Midbrain (tissue), 1 donor: ENCODE data around the gene ZFP1.

ENCODE experiments used
- DNase-seq: peaks from one replicate; lab custom pipeline; 2025; lab: John Stamatoyannopoulos, UW

ZFP1 gene

DNA sequence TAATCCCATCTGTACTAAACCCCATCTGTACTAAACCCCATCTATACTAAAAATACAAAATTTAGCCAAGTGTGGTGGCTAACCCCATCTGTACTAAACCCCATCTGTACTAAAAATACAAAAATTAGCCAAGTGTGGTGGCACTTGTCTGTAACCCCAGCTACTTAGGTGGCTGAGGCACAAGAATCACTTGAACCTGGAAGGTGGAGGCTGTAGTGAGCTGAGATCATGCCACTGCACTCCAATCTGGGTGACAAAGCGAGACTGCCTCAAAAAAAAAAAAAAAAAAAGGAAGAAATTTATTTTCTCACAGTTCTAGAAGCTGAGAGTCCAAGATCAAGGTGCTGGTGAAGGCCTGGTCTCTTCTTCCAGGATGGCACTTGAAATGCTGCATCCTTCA is 12.1 kb downstream of the ZFP1 start:
- DNase-seq: no peak

GRCh38 chr16:75169899-75170405 is 21.6 kb downstream of the ZFP1 start:
- no peak for DNase-seq

DNA sequence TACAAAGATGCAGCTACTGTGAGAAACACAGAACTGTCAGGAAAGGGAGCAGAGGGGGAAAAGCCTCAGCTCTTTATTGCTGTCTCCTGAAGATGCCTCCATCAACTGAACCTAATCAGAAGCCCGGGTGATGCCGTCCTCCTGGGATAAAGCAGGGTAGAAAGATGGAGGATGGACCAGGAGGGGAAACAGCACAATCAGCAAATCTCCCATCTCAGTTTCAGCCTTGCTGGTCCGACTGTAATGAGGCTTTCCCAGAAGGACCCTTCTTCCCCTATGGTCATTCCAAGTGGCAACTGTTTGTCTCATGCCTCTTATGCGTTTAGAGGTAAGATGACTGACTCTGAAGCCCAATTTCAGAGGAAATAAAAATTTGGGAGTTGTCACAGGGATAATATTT is 24.3 kb downstream of the ZFP1 start:
- no peak for DNase-seq

- DNase-seq: no peak
Observed at GRCh38 chr16:75175074-75175473, 26.8 kb downstream of the ZFP1 start.

DNA sequence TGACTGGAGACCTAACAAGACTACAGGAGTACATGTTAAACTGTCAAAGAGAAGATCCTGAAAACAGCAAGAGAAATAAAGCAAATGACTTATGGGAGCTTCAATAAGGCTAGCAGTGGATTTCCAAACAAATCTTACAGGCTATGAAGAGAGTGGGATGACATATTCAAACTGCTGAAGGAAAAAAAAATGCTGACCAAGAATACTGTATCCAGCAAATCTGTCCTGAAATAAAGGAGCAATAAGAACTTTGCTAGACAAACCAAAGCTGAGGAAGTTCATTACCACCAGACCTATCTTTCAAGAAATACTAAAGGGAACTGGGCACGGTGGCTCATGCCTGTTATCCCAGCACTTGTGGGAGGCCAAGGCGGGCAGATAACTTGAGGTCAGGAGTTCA is 28.6 kb downstream of the ZFP1 start:
- no peak for DNase-seq

DNA sequence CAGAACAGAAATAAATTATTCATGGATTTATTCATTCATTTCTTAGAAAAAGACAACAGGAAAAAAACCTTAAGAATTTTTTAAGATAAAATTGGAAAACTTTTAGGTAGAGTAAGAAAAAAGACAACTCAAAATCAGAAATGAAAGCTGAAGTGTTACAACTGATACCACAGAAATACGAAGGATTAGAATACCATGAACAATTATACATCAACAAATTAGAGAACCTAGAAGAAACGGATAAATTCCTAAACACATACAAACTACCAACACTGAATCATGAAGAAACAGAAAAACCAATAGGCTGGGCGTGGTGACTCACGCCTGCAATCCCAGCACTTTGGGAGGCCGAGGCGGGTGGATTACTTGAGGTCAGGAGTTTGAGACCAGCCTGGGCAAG is 30.9 kb downstream of the ZFP1 start:
- no peak for DNase-seq

- no peak for DNase-seq
Observed at GRCh38 chr16:75181630-75182029, 33.3 kb downstream of the ZFP1 start.

- no peak for DNase-seq
Observed at GRCh38 chr16:75188832-75189477, 40.6 kb downstream of the ZFP1 start.

- no peak for DNase-seq
Observed at GRCh38 chr16:75189638-75190245, 41.4 kb downstream of the ZFP1 start.

- no peak for DNase-seq
Observed at GRCh38 chr16:75192606-75193264, 44.4 kb downstream of the ZFP1 start.

DNA sequence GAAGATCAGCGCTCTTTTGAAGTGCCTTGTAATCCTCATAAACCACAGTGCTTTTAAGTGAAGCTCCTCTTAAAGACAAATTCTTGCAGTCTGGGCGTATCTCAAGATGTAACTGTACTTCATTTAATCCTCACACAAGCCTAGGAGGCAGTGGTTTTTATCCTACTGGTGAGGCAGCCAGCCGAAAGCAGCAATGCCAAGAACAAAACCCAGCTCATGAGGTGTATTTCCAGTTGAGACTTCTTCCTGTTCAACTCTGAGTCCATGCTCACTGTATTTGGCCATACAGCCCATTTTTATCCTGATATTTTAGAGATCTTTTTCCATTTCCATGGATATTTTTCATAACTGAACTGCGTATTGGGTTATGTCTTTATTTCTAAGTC is 44.9 kb downstream of the ZFP1 start:
- no peak for DNase-seq

DNA sequence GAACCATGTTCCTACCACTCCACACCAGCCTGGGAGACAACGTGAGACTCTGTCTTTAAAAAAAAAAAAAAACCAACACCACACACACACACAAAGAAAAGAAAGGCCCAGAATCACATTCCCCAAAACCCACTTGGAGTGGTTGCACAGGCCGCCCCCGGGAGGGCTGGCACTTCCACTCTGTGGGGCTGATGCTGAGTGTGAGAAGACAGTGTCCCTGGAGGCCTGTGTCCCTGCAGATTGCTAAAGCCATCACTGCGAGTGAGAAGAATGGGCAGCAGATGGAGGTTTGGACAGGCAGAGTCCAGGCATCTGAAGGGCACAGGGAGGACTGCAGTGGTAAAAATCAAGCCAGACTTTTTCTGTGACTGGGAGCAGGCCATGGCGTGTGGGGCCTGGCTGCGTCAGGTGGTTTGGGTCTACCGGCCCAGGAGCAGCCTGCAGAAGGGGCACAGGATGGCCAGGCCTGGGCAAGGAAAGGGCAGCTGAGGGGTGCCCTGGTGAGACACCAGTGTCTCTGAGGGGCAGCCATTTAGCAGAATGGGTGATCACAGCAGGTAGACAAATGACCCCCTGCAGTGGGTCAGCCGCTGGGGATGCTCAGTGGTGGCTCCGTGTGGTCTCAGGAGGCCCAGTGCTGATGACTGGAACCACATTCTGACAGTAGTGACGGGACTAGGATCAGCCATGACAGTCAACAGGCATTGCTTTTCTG is 45.6 kb downstream of the ZFP1 start:
- no peak for DNase-seq

DNA sequence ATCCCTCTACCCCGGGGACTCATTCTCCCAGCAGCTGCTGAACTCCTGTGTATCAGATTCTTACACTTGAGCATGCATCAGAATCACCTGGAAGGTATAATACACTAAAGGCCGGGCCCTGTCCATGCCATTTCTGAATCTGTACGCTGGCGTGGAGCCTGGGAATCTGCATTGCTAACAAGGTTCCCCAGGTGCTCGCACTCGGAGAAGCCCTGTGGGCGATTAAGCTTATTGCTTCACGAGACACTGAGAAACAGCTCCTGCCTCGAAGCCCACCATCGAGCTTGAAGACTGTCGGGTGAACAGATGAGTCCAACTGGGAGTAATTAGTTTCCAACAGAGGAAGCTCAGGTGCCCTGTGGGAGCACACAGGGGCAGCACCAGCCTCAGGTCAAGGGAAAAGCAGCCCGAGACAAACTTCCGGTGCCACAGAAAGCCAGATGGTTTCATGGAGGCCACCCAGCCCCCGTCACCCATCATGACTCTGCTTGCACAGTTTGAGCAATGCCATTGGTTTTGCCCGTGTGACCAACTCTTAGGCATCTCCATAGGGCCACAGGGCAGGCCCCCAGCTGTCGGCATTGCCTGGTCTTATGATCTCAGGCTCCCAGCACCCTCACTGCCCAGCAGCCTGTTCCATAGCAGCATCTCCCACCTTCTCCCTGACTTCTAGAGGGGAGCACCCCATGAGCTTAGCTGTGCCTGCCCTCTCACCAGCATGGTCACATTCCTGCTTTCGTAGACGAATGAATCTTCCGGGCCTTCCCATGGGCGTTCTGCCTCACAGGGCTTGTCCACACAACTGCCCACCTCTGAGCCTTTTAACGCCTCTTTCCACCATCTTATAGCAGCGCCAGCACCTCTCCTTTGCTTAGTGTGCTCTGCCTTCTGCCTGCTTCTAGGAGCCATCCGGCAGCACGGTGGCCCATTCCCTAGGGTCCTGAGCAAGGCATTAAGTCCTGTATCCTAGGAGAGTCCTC is 47.8 kb downstream of the ZFP1 start:
- DNase-seq: no peak

- no peak for DNase-seq
Observed at GRCh38 chr16:75196836-75197235, 48.5 kb downstream of the ZFP1 start.

DNA sequence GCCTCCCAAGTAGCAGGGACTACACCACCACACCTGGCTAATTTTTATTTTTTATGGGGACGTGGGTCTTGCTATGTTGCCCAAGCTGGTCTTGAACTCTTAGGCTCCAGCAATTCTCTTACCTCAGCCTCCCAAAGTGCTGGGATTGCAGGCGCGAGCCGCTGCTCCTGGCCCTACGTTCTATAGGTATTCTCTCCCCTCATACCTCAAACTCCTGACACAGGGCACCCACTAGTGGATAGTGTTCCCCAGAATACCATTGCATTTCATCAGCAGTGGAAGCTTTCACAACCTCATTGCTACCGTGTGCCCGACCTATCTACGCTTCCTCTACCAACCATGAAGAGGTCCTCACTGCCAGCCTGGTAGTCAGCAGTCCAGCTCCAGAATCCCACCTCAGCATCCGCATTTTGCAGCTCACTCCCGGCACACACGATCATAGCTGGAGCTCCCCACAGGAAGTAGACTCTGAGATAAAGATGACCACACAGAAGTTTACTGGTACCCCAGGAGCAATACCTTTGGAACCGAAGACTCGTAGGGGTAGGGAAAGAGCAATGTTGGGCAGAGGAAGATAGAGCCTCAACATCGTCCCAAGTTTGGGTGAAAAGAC is 49.3 kb downstream of the ZFP1 start:
- DNase-seq: no peak

GRCh38 chr16:75198135-75198600 is 49.8 kb downstream of the ZFP1 start:
- no peak for DNase-seq

DNA sequence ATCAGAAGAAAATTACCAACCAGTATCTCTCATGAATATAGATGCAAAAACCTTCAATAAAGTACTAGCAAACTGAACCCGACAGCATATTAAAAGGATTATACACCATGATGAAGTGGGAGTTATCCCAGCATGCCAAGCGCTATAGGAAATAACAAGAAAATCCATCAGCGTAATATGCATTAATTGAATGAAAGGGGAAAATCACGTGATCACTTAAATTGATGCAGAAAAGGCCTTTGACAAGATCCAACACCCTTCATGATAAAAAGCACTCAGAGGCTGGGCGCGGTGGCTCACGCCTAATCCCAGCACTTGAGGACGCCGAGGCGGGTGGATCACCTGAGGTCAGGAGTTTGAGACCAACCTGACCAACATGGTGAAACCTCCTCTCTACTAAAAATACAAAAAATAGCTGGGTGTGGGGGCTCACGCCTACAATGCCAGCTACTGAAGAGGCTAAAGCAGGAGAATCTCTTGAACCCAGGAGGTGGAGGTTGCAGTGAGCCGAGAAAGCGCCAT is 53.8 kb downstream of the ZFP1 start:
- DNase-seq: no peak

GRCh38 chr16:75203096-75203495 is 54.8 kb downstream of the ZFP1 start:
- no peak for DNase-seq

DNA sequence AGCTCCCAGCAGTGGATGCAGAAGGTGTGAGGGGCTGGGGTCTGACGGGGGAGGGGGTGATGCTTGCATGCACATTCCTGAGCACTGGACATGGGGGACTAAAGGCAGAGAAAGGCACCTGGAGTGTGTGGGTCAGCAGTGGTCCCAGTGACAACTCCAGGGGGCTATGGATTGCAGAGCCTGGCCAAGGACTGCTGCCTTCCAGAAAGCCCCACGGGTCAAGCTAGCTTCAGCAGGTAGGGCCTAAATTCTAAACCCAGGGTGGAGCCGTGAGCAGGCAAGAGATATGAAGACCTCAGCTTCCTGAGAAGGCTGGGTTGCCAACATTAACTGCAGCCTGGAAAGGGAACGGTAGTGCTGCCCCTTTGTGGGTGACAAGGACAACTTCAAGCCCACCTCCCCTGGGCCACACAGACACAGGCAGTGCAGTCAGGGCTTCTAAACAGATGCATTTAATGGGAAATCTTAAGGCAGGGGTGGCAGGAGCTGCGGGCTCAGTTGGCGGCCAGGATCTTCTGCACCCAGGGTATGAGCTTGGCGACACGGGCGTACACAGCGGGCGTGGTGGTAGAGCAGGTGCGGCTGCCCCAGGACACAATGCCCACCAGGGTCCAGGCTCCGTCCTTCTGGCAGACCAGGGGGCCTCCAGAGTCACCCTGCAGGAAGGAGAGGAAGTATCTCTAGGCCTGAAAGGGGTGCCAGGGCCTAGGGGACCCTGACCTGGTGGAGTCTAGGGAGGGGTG is 55.5 kb downstream of the ZFP1 start:
- no peak for DNase-seq

DNA sequence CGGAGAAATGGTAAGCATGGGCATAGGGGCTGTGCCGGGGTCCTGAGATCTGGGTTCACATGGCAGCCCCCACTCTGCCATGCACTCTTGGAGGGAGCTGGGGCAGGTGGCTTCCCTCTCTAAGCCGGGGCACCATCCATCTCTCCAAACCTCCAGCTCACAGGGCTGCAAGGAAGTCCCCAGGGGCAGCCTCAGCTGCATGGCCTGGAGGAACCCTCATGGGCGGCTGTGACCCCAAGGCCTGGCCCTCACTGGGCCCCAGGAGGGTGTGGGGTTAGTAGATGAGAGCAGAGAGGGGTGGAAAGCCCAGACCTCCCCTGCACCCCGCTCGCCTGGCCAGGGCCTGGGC is 56.1 kb downstream of the ZFP1 start:
- DNase-seq: no peak
